ENCODE measurements around the gene FKBP2. TPM values are rescaled to one million over a fixed set of nuclear protein-coding genes. Genes with fewer than 3 reads are reported as not detected.
A peak's percentile ranks its signal among the peaks of the same experiment; 100 is the strongest.

Gene FKBP2
- total and polyA plus RNA-seq, 4 donors, result 65.2 to 397 (median 150) TPM

DNA sequence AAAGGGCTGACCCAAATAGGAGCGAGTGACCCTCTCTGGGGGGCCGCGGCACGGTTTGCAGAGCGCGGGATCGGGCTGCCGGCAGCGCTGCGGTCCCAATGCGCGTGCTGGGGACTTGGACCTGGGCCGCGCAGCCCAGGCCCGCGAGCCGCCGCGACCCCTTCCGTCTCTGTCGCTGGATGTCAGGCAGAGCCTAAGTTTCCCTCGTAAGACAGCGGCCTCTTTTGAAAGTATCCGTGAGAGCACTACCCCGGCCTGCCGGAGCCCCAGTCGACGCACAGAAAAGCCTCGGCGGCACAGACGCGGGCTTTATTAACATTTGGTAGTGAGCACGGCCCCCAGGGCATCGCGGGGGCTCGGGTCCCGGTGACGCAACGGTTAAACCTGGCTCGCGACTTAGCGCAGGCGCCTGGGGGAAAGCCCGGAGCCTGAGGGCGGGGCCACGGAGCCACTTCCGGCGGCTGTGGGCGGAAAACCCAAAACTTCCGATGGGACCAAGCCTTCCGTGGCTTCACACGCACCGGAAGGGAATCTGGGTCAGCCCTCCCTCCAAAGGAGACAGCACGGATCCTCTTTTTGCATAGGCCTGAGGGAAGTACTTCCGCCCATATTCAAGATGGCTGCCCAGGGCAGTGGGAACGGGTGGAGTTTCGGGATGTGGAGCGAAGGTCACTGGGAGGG lies 28.8 kb downstream of the FKBP2 start:
- H3K9me3 ChIP-seq (ENCODE audit: control insufficient read depth in 4 of 4, insufficient read depth in 3 of 4, low read length in 3 of 4), result no peaks in the 10 kb centered on the region
- 0% methylated on average over 55 to 58 of the region's 58 CpGs for WGBS, 2 donors
- peak; percentile 87 for ATAC-seq (ENCODE audit: insufficient read depth, low FRiP score)

DNA sequence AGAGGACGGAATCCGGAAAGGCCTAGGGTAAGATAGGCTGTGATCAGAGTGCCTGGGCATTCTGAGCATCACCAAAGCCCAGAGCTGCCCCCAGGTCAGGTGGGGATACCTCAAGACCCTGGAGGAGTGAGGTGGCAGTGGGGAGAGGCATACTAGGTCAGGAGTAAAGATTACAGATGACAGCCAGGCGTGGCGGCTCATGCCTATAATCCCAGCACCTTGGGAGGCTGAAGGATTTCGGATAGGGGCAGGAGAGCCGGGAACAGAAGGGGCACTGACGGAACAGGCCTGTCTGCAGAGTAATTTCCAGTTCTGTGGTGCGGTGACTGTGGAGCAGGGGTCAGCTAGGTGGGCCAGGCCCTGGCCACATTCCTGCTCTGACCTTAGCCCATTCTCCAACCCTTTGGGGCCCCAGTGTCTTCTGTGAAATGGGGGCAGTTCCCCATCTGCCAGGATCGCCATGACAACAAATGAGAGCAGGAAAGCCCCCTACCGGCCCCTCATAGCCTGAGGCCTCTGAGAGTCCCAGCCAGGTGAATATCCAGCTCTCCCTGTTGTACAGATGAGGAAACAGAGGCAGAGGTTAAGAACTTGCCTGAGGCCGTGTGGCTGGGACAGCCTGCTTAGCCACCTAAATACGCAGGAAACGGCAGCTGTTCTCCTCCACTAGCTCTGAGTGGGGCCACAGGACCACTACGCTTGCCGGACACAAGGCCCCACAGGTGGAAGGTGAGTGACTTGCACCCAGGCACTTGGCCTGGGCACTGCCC lies 34.3 kb downstream of the FKBP2 start:
- H3K9ac ChIP-seq (ENCODE audit: insufficient read depth in 1 of 2, low read length in 2 of 2), result no peak overlapping the region
- H3K36me3 ChIP-seq (ENCODE audit: control insufficient read depth in 4 of 4, insufficient read depth in 4 of 4, low read length in 4 of 4), result peaks cover 0 to 15% (median 8%) of the 10 kb centered on the region in 4 donors
- TF ChIP-seq, protein P1, sequence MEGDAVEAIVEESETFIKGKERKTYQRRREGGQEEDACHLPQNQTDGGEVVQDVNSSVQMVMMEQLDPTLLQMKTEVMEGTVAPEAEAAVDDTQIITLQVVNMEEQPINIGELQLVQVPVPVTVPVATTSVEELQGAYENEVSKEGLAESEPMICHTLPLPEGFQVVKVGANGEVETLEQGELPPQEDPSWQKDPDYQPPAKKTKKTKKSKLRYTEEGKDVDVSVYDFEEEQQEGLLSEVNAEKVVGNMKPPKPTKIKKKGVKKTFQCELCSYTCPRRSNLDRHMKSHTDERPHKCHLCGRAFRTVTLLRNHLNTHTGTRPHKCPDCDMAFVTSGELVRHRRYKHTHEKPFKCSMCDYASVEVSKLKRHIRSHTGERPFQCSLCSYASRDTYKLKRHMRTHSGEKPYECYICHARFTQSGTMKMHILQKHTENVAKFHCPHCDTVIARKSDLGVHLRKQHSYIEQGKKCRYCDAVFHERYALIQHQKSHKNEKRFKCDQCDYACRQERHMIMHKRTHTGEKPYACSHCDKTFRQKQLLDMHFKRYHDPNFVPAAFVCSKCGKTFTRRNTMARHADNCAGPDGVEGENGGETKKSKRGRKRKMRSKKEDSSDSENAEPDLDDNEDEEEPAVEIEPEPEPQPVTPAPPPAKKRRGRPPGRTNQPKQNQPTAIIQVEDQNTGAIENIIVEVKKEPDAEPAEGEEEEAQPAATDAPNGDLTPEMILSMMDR (IDR thresholded peaks at IDR 0.05; ENCODE audit: control extremely low read depth, extremely low read depth), result no peak
- 94 to 95% methylated on average over 15 of the region's 15 CpGs for WGBS, 2 donors
- no peak overlapping the region for H3K4me3 ChIP-seq
- H3K27ac ChIP-seq (ENCODE audit: low read depth in 1 of 2, low read length in 1 of 2), result no peak overlapping the region
- no peaks in the 10 kb centered on the region for H3K27me3 ChIP-seq (ENCODE audit: control insufficient read depth in 3 of 3, insufficient read depth in 3 of 3, low read length in 2 of 3)
- no peak for ATAC-seq (ENCODE audit: insufficient read depth, low FRiP score)
- no peaks in the 10 kb centered on the region for H3K9me3 ChIP-seq (ENCODE audit: control insufficient read depth in 4 of 4, insufficient read depth in 3 of 4, low read length in 3 of 4)
- DNase-seq, result no peak
- H3K4me1 ChIP-seq (ENCODE audit: control insufficient read depth in 5 of 5, insufficient read depth in 5 of 5, low read length in 5 of 5), result peaks cover 0 to 10% (median 0%) of the 10 kb centered on the region in 5 donors

More for the DNA sequence above, 28.8 kb downstream of the FKBP2 start:
- no peaks in the 10 kb centered on the region for H3K27me3 ChIP-seq (ENCODE audit: control insufficient read depth in 3 of 3, insufficient read depth in 3 of 3, low read length in 2 of 3)
- H3K9ac ChIP-seq (ENCODE audit: insufficient read depth in 1 of 2, low read length in 2 of 2), result peak overlapping the region; percentile 26 to 87
- peaks cover 0 to 20% (median 11%) of the 10 kb centered on the region in 4 donors for H3K36me3 ChIP-seq (ENCODE audit: control insufficient read depth in 4 of 4, insufficient read depth in 4 of 4, low read length in 4 of 4)
- peak overlapping the region; percentile 59 for H3K4me3 ChIP-seq
- peaks cover 0 to 28% (median 8%) of the 10 kb centered on the region in 5 donors for H3K4me1 ChIP-seq (ENCODE audit: control insufficient read depth in 5 of 5, insufficient read depth in 5 of 5, low read length in 5 of 5)
- H3K27ac ChIP-seq (ENCODE audit: low read depth in 1 of 2, low read length in 1 of 2), result peak overlapping the region; percentile 96 to 99
- TF ChIP-seq, protein P1 (IDR thresholded peaks at IDR 0.05; ENCODE audit: control extremely low read depth, extremely low read depth), result no peak
- peak; percentile 99 to 100 (median 100) for DNase-seq

DNA sequence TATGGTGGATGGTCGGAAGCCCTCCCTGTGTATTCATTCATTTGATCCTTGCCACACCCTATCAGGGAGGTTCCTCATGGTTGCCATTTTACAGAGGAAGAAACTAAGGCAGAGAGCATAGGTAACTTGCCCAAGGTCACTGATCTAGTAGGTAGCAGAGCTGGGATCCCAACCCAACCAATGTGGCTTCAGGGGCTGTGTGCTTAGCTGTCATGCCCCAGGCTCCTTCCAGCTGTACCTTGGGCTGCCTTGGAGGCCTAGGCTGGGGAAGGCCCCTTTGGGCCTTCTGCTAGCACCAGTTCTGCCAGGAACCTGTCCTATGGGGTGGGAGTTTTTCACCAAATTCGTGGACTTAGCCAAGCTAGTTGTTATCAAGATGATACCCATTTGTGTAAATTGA lies 34.9 kb downstream of the FKBP2 start:
- whole genome bisulfite sequencing, 2 donors, result 95 to 100% methylated on average over 2 of the region's 2 CpGs
- DNase-seq, result no peak
- TF ChIP-seq, protein P1 (IDR thresholded peaks at IDR 0.05; ENCODE audit: control extremely low read depth, extremely low read depth), result no peak
- H3K9me3 ChIP-seq (ENCODE audit: control insufficient read depth in 4 of 4, insufficient read depth in 3 of 4, low read length in 3 of 4), result no peaks in the 10 kb centered on the region
- H3K4me3 ChIP-seq, result no peak overlapping the region
- H3K9ac ChIP-seq (ENCODE audit: insufficient read depth in 1 of 2, low read length in 2 of 2), result no peak overlapping the region
- ATAC-seq (ENCODE audit: insufficient read depth, low FRiP score), result no peak
- peaks cover 0 to 15% (median 8%) of the 10 kb centered on the region in 4 donors for H3K36me3 ChIP-seq (ENCODE audit: control insufficient read depth in 4 of 4, insufficient read depth in 4 of 4, low read length in 4 of 4)
- no peak overlapping the region for H3K27ac ChIP-seq (ENCODE audit: low read depth in 1 of 2, low read length in 1 of 2)
- no peaks in the 10 kb centered on the region for H3K27me3 ChIP-seq (ENCODE audit: control insufficient read depth in 3 of 3, insufficient read depth in 3 of 3, low read length in 2 of 3)
- H3K4me1 ChIP-seq (ENCODE audit: control insufficient read depth in 5 of 5, insufficient read depth in 5 of 5, low read length in 5 of 5), result peaks cover 0 to 10% (median 0%) of the 10 kb centered on the region in 5 donors
